Esophagus squamous epithelium (tissue), 5 donors: ENCODE data around the gene CYLD. TPM values are rescaled to one million over a fixed set of nuclear protein-coding genes. Genes with fewer than 3 reads are reported as not detected.

ENCODE experiments used
- DNase-seq: peaks from one replicate; lab custom pipeline; 2025; lab: John Stamatoyannopoulos, UW
- H3K27ac ChIP-seq, 4 donors: fragments of 200-600 bp; sonication (generic); one replicate each; pipeline ENCODE4 v1.5.1; 2016 to 2019; ENCODE audit warnings: mild to moderate bottlenecking in 1 of 4
- H3K27me3 ChIP-seq, 4 donors: fragments of 200-600 bp; sonication (generic); 1 replicate in 3 of 4; 2 replicates in 1 of 4; pipeline versions ENCODE4 v1.5.1 to v1.6.0; 2017 to 2021; ENCODE audit warnings: antibody characterized with exemption in 1 of 4
- H3K36me3 ChIP-seq, 3 donors: fragments of 200-600 bp; sonication (generic); one replicate each; pipeline ENCODE4 v1.5.1; 2016 to 2019
- H3K4me1 ChIP-seq, 3 donors: fragments of 200-600 bp; sonication (generic); one replicate each; pipeline ENCODE4 v1.5.1; 2017 to 2019
- H3K4me3 ChIP-seq, 4 donors: fragments of 200-600 bp; sonication (generic); 1 replicate in 3 of 4; 2 replicates in 1 of 4; pipeline ENCODE4 v1.5.1; 2016 to 2019; ENCODE audit warnings: mild to moderate bottlenecking in 2 of 4, moderate library complexity in 1 of 4
- H3K9me3 ChIP-seq, 3 donors: fragments of 200-600 bp; sonication (generic); one replicate each; pipeline ENCODE4 v1.5.1; 2016 to 2019
- CTCF ChIP-seq, 6 experiments: fragments of 450-650 bp in 4 of 6; fragments of 200-600 bp in 2 of 6; sonication (generic) in 2 of 6; IDR thresholded peaks; one replicate each; pipeline ENCODE4 v1.5.1; 2016 to 2019; ENCODE audit warnings: antibody characterized with exemption in 6 of 6, mild to moderate bottlenecking in 4 of 6, moderate library complexity in 4 of 6
- POLR2A ChIP-seq, 4 donors: fragments of 450-650 bp; IDR thresholded peaks; one replicate each; pipeline ENCODE4 v1.6.1; 2017; ENCODE audit warnings: antibody characterized with exemption in 4 of 4, mild to moderate bottlenecking in 4 of 4, moderate library complexity in 3 of 4
- WGBS, 2 donors: methylation state at CpG; one replicate each; pipeline ENCODE4 v1.1.5; 2018; 5-methylcytosine and 5-hydroxymethylcytosine counted together
- intact Hi-C: fragments of 100-400 bp; cut with DNase I; formaldehyde crosslinking; loops from one replicate; pipeline ENCODE4 v1.15.0; 2022
- total RNA-seq, 4 donors: library from RNA; depleted of rRNA; stranded (reverse); fragments of >200 nt; gene quantifications; one replicate each; pipeline ENCODE4 v1.1.0, GENCODE V29; 2016
- donor health status: DM: yes; HTN: yes; CAD: no.

The CYLD gene
- total RNA-seq, 4 donors from 2014 or later = 22.6 to 45.9 (median 36.0) TPM

GRCh38 chr16:50821586-50821985, 79.7 kb downstream of the CYLD start:
- Histone ChIP-seq H3K4me3 (no peak overlapping the region), H3K36me3 (no peaks in the 10 kb centered on the region), H3K9me3 (no peaks in the 10 kb centered on the region), H3K27me3 (no peaks in the 10 kb centered on the region), H3K4me1 (no peaks in the 10 kb centered on the region), H3K27ac (no peak overlapping the region)
- intact Hi-C loops = no loop called here
- no peak for DNase-seq
- TF ChIP-seq POLR2A (IDR thresholded peaks at IDR 0.05) = no peak
- WGBS, 2 donors = 77 to 83% methylated on average over 6 of the region's 6 CpGs

- Histone ChIP-seq H3K4me1 (no peaks in the 10 kb centered on the region), H3K9me3 (no peaks in the 10 kb centered on the region), H3K4me3 (no peak overlapping the region), H3K36me3 (no peaks in the 10 kb centered on the region), H3K27ac (no peak overlapping the region), H3K27me3 (no peaks in the 10 kb centered on the region)
- TF ChIP-seq CTCF (IDR thresholded peaks at IDR 0.05) (no peak), POLR2A (IDR thresholded peaks at IDR 0.05) (no peak)
- intact Hi-C loops = no loop called here
- 78 to 88% methylated on average over 2 to 9 of the region's 9 CpGs for WGBS, 2 donors
- no peak for DNase-seq
Measured at GRCh38 chr16:50822671-50823070, 80.8 kb downstream of the CYLD start.

- 80 to 83% methylated on average over 3 of the region's 3 CpGs for WGBS, 2 donors
- intact Hi-C loops = no loop called here
- H3K27ac ChIP-seq = no peak overlapping the region
- H3K27me3 ChIP-seq = no peaks in the 10 kb centered on the region
- no peaks in the 10 kb centered on the region for H3K9me3 ChIP-seq
- TF ChIP-seq CTCF (IDR thresholded peaks at IDR 0.05) (no peak), POLR2A (IDR thresholded peaks at IDR 0.05) (no peak)
- H3K36me3 ChIP-seq = no peaks in the 10 kb centered on the region
- no peak for DNase-seq
- H3K4me1 ChIP-seq = no peaks in the 10 kb centered on the region
- no peak overlapping the region for H3K4me3 ChIP-seq
Measured at GRCh38 chr16:50826797-50827316, 85.0 kb downstream of the CYLD start.

DNA sequence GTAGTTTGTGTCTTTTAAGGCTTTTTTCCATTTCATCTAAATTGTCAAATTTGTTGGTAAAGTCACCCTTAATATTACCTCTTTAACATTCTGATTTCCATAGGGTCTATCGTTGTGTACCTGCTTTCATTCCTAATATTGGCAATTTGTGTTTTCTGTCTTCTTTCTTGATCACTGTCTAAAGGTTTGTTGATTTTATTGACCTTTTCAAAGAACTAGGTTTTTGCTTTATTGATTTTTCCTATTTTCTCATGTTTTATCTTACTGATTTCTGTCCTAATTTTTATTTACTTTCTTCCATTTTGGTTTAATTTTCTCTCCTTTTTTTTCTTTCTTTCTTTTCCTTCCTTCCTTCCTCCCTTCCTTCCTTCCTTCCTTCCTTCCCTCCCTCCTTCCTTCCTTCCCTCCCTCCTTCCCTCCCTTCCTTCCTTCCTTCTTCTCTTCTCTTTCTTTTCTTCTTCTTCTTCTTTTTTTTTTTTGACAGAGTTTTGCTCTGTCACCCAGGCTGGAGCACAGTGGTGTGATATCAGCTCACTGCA, 86.3 kb downstream of the CYLD start:
- DNase-seq = no peak
- Histone ChIP-seq H3K27ac (no peak overlapping the region), H3K4me3 (no peak overlapping the region), H3K27me3 (no peaks in the 10 kb centered on the region), H3K36me3 (no peaks in the 10 kb centered on the region), H3K4me1 (no peaks in the 10 kb centered on the region), H3K9me3 (no peaks in the 10 kb centered on the region)
- TF ChIP-seq POLR2A (IDR thresholded peaks at IDR 0.05) (no peak), CTCF (IDR thresholded peaks at IDR 0.05) (no peak)
- WGBS, 2 donors = 88 to 93% methylated on average over 1 of the region's 1 CpG
- intact Hi-C loops = no loop called here

GRCh38 chr16:50830698-50831097, 88.8 kb downstream of the CYLD start:
- H3K4me3 ChIP-seq = no peak overlapping the region
- WGBS, 2 donors = 60 to 86% methylated on average over 4 to 5 of the region's 5 CpGs
- H3K27me3 ChIP-seq = peaks cover 0 to 10% (median 0%) of the 10 kb centered on the region in 4 donors
- H3K4me1 ChIP-seq = no peaks in the 10 kb centered on the region
- H3K27ac ChIP-seq = no peak overlapping the region
- no peaks in the 10 kb centered on the region for H3K9me3 ChIP-seq
- TF ChIP-seq CTCF (IDR thresholded peaks at IDR 0.05) (no peak), POLR2A (IDR thresholded peaks at IDR 0.05) (no peak)
- intact Hi-C loops = no loop called here
- no peak for DNase-seq
- no peaks in the 10 kb centered on the region for H3K36me3 ChIP-seq
